ENCODE results near the gene FILIP1. TPM values are rescaled to one million over a fixed set of nuclear protein-coding genes. Genes with fewer than 3 reads are reported as not detected.

FILIP1 gene
- total and polyA plus RNA-seq, 2 of the 8 experiments (the other 6 are each of a cell fraction or from before 2014, with no cell fraction given): 2.4 to 5.7 TPM

DNA sequence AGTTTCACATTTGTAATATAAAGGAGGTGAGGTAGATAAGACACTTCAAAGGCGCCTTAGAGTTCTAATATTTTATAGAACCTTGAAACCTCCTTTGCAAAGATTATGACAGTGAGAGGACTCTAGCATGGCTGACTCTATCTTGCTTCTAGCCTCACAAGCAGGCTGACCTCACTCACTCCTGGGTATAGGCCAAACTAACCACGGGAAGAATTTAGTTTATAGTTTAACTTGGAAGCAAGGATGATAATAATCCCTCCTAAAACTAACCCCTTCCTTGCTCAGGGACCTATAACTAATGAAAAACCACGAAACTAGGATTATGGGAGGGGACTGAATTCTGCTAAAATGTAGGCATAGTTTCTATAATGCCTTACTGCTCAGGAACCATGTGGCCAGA is 84.3 kb downstream of the FILIP1 start (continued):
- TF ChIP-seq HDAC2 (IDR thresholded peaks at IDR 0.05; ENCODE audit: borderline replicate concordance in 1 of 2, low read depth in 2 of 2, low read length in 2 of 2) (no peak), RXRA (IDR thresholded peaks at IDR 0.05; ENCODE audit: insufficient read depth, low read depth, low read length) (no peak), TAF1 (IDR thresholded peaks at IDR 0.05; ENCODE audit: low read depth, low read length) (no peak)

Data from H1 (cell line).